IgD-negative memory B cell (primary cell): ENCODE data around the gene C16orf95. TPM values are rescaled to one million over a fixed set of nuclear protein-coding genes. Genes with fewer than 3 reads are reported as not detected.
"Not testable (repeated sequence)": the region's sequence is repeated elsewhere in the genome, so short reads cannot be mapped to it uniquely, and the experiment has no call there.

ENCODE experiments used
- H3K27ac Mint-ChIP-seq, 3 donors: one replicate each; pipeline ENCODE4 v1.8.0; 2020 to 2022; ENCODE audit warnings: mild to moderate bottlenecking in 3 of 3, mixed read lengths in 3 of 3, moderate library complexity in 1 of 3
- H3K27me3 Mint-ChIP-seq: one replicate; pipeline ENCODE4 v1.8.0; 2021; ENCODE audit warnings: mixed read lengths
- H3K36me3 Mint-ChIP-seq: one replicate; pipeline ENCODE4 v1.8.0; 2020; ENCODE audit warnings: mild to moderate bottlenecking, mixed read lengths
- H3K4me1 Mint-ChIP-seq, 3 donors: one replicate each; pipeline ENCODE4 v1.8.0; 2020 to 2022; ENCODE audit warnings: mixed read lengths in 3 of 3, mild to moderate bottlenecking in 1 of 3
- H3K4me3 Mint-ChIP-seq, 4 donors: one replicate each; pipeline ENCODE4 v1.8.0; 2020 to 2022; ENCODE audit warnings: mild to moderate bottlenecking in 4 of 4, mixed read lengths in 4 of 4, moderate library complexity in 3 of 4
- H3K9me3 Mint-ChIP-seq, 3 donors: one replicate each; pipeline ENCODE4 v1.8.0; 2020 to 2021; ENCODE audit warnings: mixed read lengths in 3 of 3, mild to moderate bottlenecking in 1 of 3
- polyA plus RNA-seq: library from polyadenylated mRNA; unstranded; fragments of 300-500 nt; fragmentation: Illumina TruSeq; gene quantifications from one replicate; pipeline ENCODE4 v1.2.3, GENCODE V29; 2021

The C16orf95 gene
- 1.0 TPM for polyA plus RNA-seq

- H3K4me3 Mint-ChIP-seq = peak within 1 kb of the TSS; percentile 95 to 99 (median 97)
- peak within 1 kb of the TSS; percentile 97 to 98 (median 98) for H3K27ac Mint-ChIP-seq
- no peaks in the 10 kb centered on the region for H3K36me3 Mint-ChIP-seq
- no peaks in the 10 kb centered on the region for H3K9me3 Mint-ChIP-seq
- peaks cover 5 to 8% (median 6%) of the 10 kb centered on the region in 3 donors for H3K4me1 Mint-ChIP-seq
- no peaks in the 10 kb centered on the region for H3K27me3 Mint-ChIP-seq
These were observed at the start of gene C16orf95 for GRCh38 chr16:87316923-87317749. Gene C16orf95, minus strand, starts transcription at chr16:87317392. Its CDS starts 150 bp downstream, at chr16:87317242.

- Mint-ChIP-seq H3K27me3 (no peaks in the 10 kb centered on the region), H3K9me3 (no peaks in the 10 kb centered on the region), H3K4me1 (peaks cover 14 to 23% (median 19%) of the 10 kb centered on the region in 3 donors), H3K36me3 (no peaks in the 10 kb centered on the region), H3K4me3 (no peak overlapping the region), H3K27ac (no peak overlapping the region)
These were observed 49.7 kb upstream of the C16orf95 start for GRCh38 chr16:87366930-87367329.

GRCh38 chr16:87366288-87366687 lies 49.1 kb upstream of the C16orf95 start:
- H3K27me3 Mint-ChIP-seq = no peaks in the 10 kb centered on the region
- no peak overlapping the region for H3K4me3 Mint-ChIP-seq
- H3K36me3 Mint-ChIP-seq = no peaks in the 10 kb centered on the region
- peaks cover 12 to 22% (median 19%) of the 10 kb centered on the region in 3 donors for H3K4me1 Mint-ChIP-seq
- H3K9me3 Mint-ChIP-seq = no peaks in the 10 kb centered on the region
- H3K27ac Mint-ChIP-seq = peak overlapping the region in 1 of 3 donors; percentile 48

- Mint-ChIP-seq H3K4me3 (no peak overlapping the region), H3K27ac (no peak overlapping the region), H3K9me3 (no peaks in the 10 kb centered on the region), H3K4me1 (peaks cover 10 to 22% (median 19%) of the 10 kb centered on the region in 3 donors), H3K36me3 (peaks cover 2% of the 10 kb centered on the region), H3K27me3 (no peaks in the 10 kb centered on the region)
These were observed 48.0 kb upstream of the C16orf95 start for GRCh38 chr16:87365021-87365713.

GRCh38 chr16:87363771-87364455 lies 46.7 kb upstream of the C16orf95 start:
- Mint-ChIP-seq H3K9me3 (no peaks in the 10 kb centered on the region), H3K36me3 (peaks cover 2% of the 10 kb centered on the region), H3K27ac (no peak overlapping the region), H3K4me3 (no peak overlapping the region), H3K27me3 (no peaks in the 10 kb centered on the region), H3K4me1 (peaks cover 10 to 21% (median 15%) of the 10 kb centered on the region in 3 donors)

GRCh38 chr16:87362828-87363559 lies 45.8 kb upstream of the C16orf95 start:
- H3K9me3 Mint-ChIP-seq, H3K27ac Mint-ChIP-seq, H3K36me3 Mint-ChIP-seq, H3K4me3 Mint-ChIP-seq, H3K27me3 Mint-ChIP-seq: not testable (repeated sequence)
- H3K4me1 Mint-ChIP-seq = peaks cover 3 to 15% (median 6%) of the 10 kb centered on the region in 3 donors

GRCh38 chr16:87361916-87362619 lies 44.9 kb upstream of the C16orf95 start:
- no peak overlapping the region for H3K4me3 Mint-ChIP-seq
- H3K27me3 Mint-ChIP-seq = no peaks in the 10 kb centered on the region
- no peak overlapping the region for H3K27ac Mint-ChIP-seq
- H3K4me1 Mint-ChIP-seq = peaks cover 0 to 5% (median 2%) of the 10 kb centered on the region in 3 donors
- H3K36me3 Mint-ChIP-seq = peaks cover 2% of the 10 kb centered on the region
- H3K9me3 Mint-ChIP-seq = no peaks in the 10 kb centered on the region

- Mint-ChIP-seq H3K4me1 (peaks cover 0 to 5% (median 2%) of the 10 kb centered on the region in 3 donors), H3K27ac (peak overlapping the region in 1 of 3 donors; percentile 16), H3K36me3 (peaks cover 2% of the 10 kb centered on the region), H3K9me3 (no peaks in the 10 kb centered on the region), H3K27me3 (no peaks in the 10 kb centered on the region), H3K4me3 (no peak overlapping the region)
These were observed 43.8 kb upstream of the C16orf95 start for GRCh38 chr16:87360862-87361610.

- H3K4me3 Mint-ChIP-seq = no peak overlapping the region
- peaks cover 0 to 5% (median 0%) of the 10 kb centered on the region in 3 donors for H3K4me1 Mint-ChIP-seq
- H3K9me3 Mint-ChIP-seq = no peaks in the 10 kb centered on the region
- H3K36me3 Mint-ChIP-seq = peaks cover 2% of the 10 kb centered on the region
- no peak overlapping the region for H3K27ac Mint-ChIP-seq
- no peaks in the 10 kb centered on the region for H3K27me3 Mint-ChIP-seq
These were observed 41.9 kb upstream of the C16orf95 start for GRCh38 chr16:87359121-87359520.

GRCh38 chr16:87358696-87359095 lies 41.5 kb upstream of the C16orf95 start:
- Mint-ChIP-seq H3K27me3 (no peaks in the 10 kb centered on the region), H3K9me3 (no peaks in the 10 kb centered on the region), H3K27ac (no peak overlapping the region), H3K4me1 (peaks cover 0 to 5% (median 0%) of the 10 kb centered on the region in 3 donors), H3K36me3 (peaks cover 2% of the 10 kb centered on the region), H3K4me3 (no peak overlapping the region)

- H3K27me3 Mint-ChIP-seq = no peaks in the 10 kb centered on the region
- peaks cover 2% of the 10 kb centered on the region for H3K36me3 Mint-ChIP-seq
- H3K27ac Mint-ChIP-seq = peak overlapping the region in 1 of 3 donors; percentile 10
- H3K4me3 Mint-ChIP-seq = no peak overlapping the region
- no peaks in the 10 kb centered on the region for H3K9me3 Mint-ChIP-seq
- peaks cover 0 to 5% (median 0%) of the 10 kb centered on the region in 3 donors for H3K4me1 Mint-ChIP-seq
These were observed 41.1 kb upstream of the C16orf95 start for GRCh38 chr16:87358250-87358649.

- Mint-ChIP-seq H3K4me3 (no peak overlapping the region), H3K27ac (no peak overlapping the region), H3K9me3 (no peaks in the 10 kb centered on the region), H3K27me3 (no peaks in the 10 kb centered on the region), H3K36me3 (peaks cover 2% of the 10 kb centered on the region), H3K4me1 (peaks cover 0 to 5% (median 0%) of the 10 kb centered on the region in 3 donors)
These were observed 39.3 kb upstream of the C16orf95 start for GRCh38 chr16:87356491-87356853.

- Mint-ChIP-seq H3K27me3 (no peaks in the 10 kb centered on the region), H3K4me1 (peaks cover 0 to 6% (median 0%) of the 10 kb centered on the region in 3 donors), H3K9me3 (no peaks in the 10 kb centered on the region), H3K36me3 (peaks cover 5% of the 10 kb centered on the region), H3K4me3 (no peak overlapping the region), H3K27ac (no peak overlapping the region)
These were observed 36.4 kb upstream of the C16orf95 start for GRCh38 chr16:87353613-87354012.
